Activated effector memory CD4-positive, alpha-beta T cell treated with anti-CD3 and anti-CD28 coated beads, Interleukin-2, amount 50 U/mL, for 16 hours (primary cell): Measurements from ENCODE around the gene ABCC6.
"Not testable (repeated sequence)": the region's sequence is repeated elsewhere in the genome, so short reads cannot be mapped to it uniquely, and the experiment has no call there.

Experiments used
- DNase-seq: peaks from one replicate; pipeline ENCODE4 v3.0.0-alpha.2; 2020

The ABCC6 gene

GRCh38 chr16:16108759-16109158 lies 114.5 kb downstream of the ABCC6 start:
- no peak for DNase-seq

GRCh38 chr16:16107839-16108238 lies 115.5 kb downstream of the ABCC6 start:
- DNase-seq = no peak

- DNase-seq = no peak
Observed at GRCh38 chr16:16106466-16106865, 116.8 kb downstream of the ABCC6 start.

- DNase-seq = no peak
Observed at GRCh38 chr16:16105646-16106045, 117.6 kb downstream of the ABCC6 start.

GRCh38 chr16:16104804-16105141 lies 118.5 kb downstream of the ABCC6 start:
- not testable (repeated sequence) for DNase-seq

- DNase-seq = not testable (repeated sequence)
Observed at GRCh38 chr16:16104132-16104803, 119.0 kb downstream of the ABCC6 start.

GRCh38 chr16:16102738-16103137 lies 120.6 kb downstream of the ABCC6 start:
- DNase-seq = no peak

- DNase-seq = no peak
Observed at GRCh38 chr16:16101585-16101984, 121.7 kb downstream of the ABCC6 start.

GRCh38 chr16:16100631-16101030 lies 122.7 kb downstream of the ABCC6 start:
- no peak for DNase-seq

- no peak for DNase-seq
Observed at GRCh38 chr16:16099320-16099719, 124.0 kb downstream of the ABCC6 start.
